ENCODE data around the gene IPO7. TPM values are rescaled to one million over a fixed set of nuclear protein-coding genes. Genes with fewer than 3 reads are reported as not detected.
A peak's percentile ranks its signal among the peaks of the same experiment; 100 is the strongest.

The IPO7 gene
- total and polyA plus RNA-seq, 2 of the 13 experiments (the other 11 are each of a cell fraction or from before 2014, with no cell fraction given), result 59.4 to 98.4 TPM

DNA sequence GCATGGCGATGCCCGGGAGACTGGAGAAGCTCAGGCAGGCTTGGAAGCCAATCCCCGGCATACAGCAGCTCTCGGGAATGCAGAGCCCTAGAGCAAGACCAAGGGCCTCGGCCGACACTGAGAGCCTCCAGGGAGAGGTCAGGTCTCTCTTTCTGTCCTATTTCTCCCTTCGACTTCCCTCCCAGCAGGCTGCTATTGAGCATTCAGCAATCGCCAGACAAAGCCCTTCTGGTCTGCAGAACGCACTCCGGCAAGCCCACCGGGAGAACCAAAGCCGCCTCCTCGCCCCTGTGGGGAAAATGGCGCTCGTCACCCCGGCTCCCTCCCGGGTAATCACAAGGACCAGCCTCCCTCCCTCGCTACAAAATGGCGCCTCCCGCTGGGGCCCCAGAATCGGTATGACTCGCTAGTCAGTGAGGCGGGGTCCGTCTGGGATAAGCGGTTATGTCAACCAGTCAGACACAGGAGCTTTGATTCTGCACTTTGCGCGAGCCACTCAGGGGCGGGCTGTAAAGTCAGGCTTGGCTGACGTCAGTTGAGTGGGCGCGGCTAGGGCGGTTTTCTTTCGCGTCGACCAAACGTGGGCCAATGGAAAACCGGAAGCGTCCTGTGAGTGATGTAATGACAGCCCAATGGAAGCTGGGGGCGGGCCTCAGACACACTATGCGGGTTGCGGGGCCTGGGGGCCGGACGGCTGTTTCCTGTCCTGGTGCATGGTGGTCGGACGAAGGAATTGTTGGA is 76.0 kb downstream of the IPO7 start, which contains the start of gene ZNF143 (continued):
- TF ChIP-seq, protein P1, sequence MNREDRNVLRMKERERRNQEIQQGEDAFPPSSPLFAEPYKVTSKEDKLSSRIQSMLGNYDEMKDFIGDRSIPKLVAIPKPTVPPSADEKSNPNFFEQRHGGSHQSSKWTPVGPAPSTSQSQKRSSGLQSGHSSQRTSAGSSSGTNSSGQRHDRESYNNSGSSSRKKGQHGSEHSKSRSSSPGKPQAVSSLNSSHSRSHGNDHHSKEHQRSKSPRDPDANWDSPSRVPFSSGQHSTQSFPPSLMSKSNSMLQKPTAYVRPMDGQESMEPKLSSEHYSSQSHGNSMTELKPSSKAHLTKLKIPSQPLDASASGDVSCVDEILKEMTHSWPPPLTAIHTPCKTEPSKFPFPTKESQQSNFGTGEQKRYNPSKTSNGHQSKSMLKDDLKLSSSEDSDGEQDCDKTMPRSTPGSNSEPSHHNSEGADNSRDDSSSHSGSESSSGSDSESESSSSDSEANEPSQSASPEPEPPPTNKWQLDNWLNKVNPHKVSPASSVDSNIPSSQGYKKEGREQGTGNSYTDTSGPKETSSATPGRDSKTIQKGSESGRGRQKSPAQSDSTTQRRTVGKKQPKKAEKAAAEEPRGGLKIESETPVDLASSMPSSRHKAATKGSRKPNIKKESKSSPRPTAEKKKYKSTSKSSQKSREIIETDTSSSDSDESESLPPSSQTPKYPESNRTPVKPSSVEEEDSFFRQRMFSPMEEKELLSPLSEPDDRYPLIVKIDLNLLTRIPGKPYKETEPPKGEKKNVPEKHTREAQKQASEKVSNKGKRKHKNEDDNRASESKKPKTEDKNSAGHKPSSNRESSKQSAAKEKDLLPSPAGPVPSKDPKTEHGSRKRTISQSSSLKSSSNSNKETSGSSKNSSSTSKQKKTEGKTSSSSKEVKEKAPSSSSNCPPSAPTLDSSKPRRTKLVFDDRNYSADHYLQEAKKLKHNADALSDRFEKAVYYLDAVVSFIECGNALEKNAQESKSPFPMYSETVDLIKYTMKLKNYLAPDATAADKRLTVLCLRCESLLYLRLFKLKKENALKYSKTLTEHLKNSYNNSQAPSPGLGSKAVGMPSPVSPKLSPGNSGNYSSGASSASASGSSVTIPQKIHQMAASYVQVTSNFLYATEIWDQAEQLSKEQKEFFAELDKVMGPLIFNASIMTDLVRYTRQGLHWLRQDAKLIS (CRISPR knock-in tag; IDR thresholded peaks at IDR 0.05), result no peak; the same call in 1 of the 2 replicates
- TF ChIP-seq KDM5B (CRISPR knock-in tag; IDR thresholded peaks at IDR 0.05; ENCODE audit: borderline replicate concordance), result no peak; the same call in 1 of the 2 replicates
- TF ChIP-seq JDP2 (CRISPR knock-in tag; IDR thresholded peaks at IDR 0.05; ENCODE audit: borderline replicate concordance), result no peak; the same call in 1 of the 2 replicates
- TF ChIP-seq NAIF1 (CRISPR knock-in tag; IDR thresholded peaks at IDR 0.05; ENCODE audit: borderline replicate concordance), result peak; percentile 79; the same call in 1 of the 2 replicates
- TF ChIP-seq ZNF747 (CRISPR knock-in tag; IDR thresholded peaks at IDR 0.05; ENCODE audit: borderline replicate concordance), result peak; percentile 65; the same call in 1 of the 2 replicates
- no peak for TF ChIP-seq SOX13 (IDR thresholded peaks at IDR 0.05)
- TF ChIP-seq SOX13 (CRISPR knock-in tag; conservative IDR thresholded peaks at IDR 0.05 in 1 of 2, IDR thresholded peaks at IDR 0.05 in 1 of 2), result 0 out of 4 replicates have a peak, but pooled peaks of 1 of the 2 experiments have one; percentile 26
- TF ChIP-seq, protein P2, sequence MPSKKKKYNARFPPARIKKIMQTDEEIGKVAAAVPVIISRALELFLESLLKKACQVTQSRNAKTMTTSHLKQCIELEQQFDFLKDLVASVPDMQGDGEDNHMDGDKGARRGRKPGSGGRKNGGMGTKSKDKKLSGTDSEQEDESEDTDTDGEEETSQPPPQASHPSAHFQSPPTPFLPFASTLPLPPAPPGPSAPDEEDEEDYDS (CRISPR knock-in tag; IDR thresholded peaks at IDR 0.05), result peak; percentile 80
- TF ChIP-seq, protein P3, sequence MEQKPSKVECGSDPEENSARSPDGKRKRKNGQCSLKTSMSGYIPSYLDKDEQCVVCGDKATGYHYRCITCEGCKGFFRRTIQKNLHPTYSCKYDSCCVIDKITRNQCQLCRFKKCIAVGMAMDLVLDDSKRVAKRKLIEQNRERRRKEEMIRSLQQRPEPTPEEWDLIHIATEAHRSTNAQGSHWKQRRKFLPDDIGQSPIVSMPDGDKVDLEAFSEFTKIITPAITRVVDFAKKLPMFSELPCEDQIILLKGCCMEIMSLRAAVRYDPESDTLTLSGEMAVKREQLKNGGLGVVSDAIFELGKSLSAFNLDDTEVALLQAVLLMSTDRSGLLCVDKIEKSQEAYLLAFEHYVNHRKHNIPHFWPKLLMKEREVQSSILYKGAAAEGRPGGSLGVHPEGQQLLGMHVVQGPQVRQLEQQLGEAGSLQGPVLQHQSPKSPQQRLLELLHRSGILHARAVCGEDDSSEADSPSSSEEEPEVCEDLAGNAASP (CRISPR knock-in tag; IDR thresholded peaks at IDR 0.05; ENCODE audit: borderline replicate concordance), result no peak
- no peak for TF ChIP-seq ARNT (IDR thresholded peaks at IDR 0.05)
- no peak for TF ChIP-seq SP140L (CRISPR knock-in tag; IDR thresholded peaks at IDR 0.05; ENCODE audit: borderline replicate concordance)
- TF ChIP-seq REL (CRISPR knock-in tag; conservative IDR thresholded peaks at IDR 0.05), result no peak
- no peak for TF ChIP-seq SOX6 (IDR thresholded peaks at IDR 0.05)
- TF ChIP-seq SOX6 (CRISPR knock-in tag; IDR thresholded peaks at IDR 0.05), result peak; percentile 16; the same call in 1 of the 2 replicates
- TF ChIP-seq ZFP36 (IDR thresholded peaks at IDR 0.05; ENCODE audit: borderline replicate concordance, low read depth, low read length, partially characterized antibody), result no peak
- no peak for TF ChIP-seq NCOA5 (CRISPR knock-in tag; IDR thresholded peaks at IDR 0.05)
- TF ChIP-seq KLF16 (CRISPR knock-in tag; IDR thresholded peaks at IDR 0.05), result peak in 1 of 2 experiments; percentile 46; a peak in 2 of 4 replicates
- no peak; the same call in 1 of the 2 replicates for TF ChIP-seq RFXANK (CRISPR knock-in tag; IDR thresholded peaks at IDR 0.05)
- TF ChIP-seq MYC (CRISPR knock-in tag; IDR thresholded peaks at IDR 0.05; ENCODE audit: borderline replicate concordance), result peak; percentile 84
- no peak for TF ChIP-seq REXO4 (CRISPR knock-in tag; IDR thresholded peaks at IDR 0.05; ENCODE audit: borderline replicate concordance)
- TF ChIP-seq KMT2B (CRISPR knock-in tag; IDR thresholded peaks at IDR 0.05), result peak; percentile 61
- TF ChIP-seq ZNF263 (CRISPR knock-in tag; IDR thresholded peaks at IDR 0.05), result no peak; the same call in 1 of the 2 replicates
- TF ChIP-seq, protein P4, sequence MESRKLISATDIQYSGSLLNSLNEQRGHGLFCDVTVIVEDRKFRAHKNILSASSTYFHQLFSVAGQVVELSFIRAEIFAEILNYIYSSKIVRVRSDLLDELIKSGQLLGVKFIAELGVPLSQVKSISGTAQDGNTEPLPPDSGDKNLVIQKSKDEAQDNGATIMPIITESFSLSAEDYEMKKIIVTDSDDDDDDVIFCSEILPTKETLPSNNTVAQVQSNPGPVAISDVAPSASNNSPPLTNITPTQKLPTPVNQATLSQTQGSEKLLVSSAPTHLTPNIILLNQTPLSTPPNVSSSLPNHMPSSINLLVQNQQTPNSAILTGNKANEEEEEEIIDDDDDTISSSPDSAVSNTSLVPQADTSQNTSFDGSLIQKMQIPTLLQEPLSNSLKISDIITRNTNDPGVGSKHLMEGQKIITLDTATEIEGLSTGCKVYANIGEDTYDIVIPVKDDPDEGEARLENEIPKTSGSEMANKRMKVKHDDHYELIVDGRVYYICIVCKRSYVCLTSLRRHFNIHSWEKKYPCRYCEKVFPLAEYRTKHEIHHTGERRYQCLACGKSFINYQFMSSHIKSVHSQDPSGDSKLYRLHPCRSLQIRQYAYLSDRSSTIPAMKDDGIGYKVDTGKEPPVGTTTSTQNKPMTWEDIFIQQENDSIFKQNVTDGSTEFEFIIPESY (CRISPR knock-in tag; IDR thresholded peaks at IDR 0.05), result no peak; the same call in 1 of the 2 replicates

Measured in HepG2 (cell line).